IMR-90 (cell line): Measurements from ENCODE around the gene PDXDC1. TPM values are rescaled to one million over a fixed set of nuclear protein-coding genes. Genes with fewer than 3 reads are reported as not detected.

Experiments
- ATAC-seq: fragments of 200-7000 bp; cut with Tn5 transposase; 2 replicates; pipeline ENCODE4 v1.9.1; 2020; ENCODE audit warnings: low read depth, mild to moderate bottlenecking, moderate library complexity
- BruUV-seq: library from RNA; stranded (reverse); fragments of 400-500 nt; replicated peaks from 2 replicates; lab custom pipeline; 2021; lab: Mats Ljungman, UMichigan
- CTCF ChIA-PET: fragments of 300-600 bp; formaldehyde crosslinking; extraction: SDS; loops from one replicate; lab custom pipeline; 2021; ENCODE audit warnings: antibody characterized with exemption; lab: Yijun Ruan, JAX
- POLR2A ChIA-PET: fragments of 300-600 bp; sonication (Branson Sonifier 250); formaldehyde crosslinking; loops from one replicate; lab custom pipeline; 2022; ENCODE audit warnings: antibody characterized with exemption; ENCODE audit not compliant: unreplicated experiment; lab: Charles Lee
- DNase-seq: peaks from one replicate; pipeline ENCODE4 v3.0.0; 2013
- H2AFZ ChIP-seq: replicated peaks from 2 replicates; pipeline ENCODE3; 2013; ENCODE audit warnings: low read length, mild to moderate bottlenecking; ENCODE audit not compliant: poor library complexity
- H2AK5ac ChIP-seq: 2 replicates; pipeline ENCODE4 v1.6.1; 2013; ENCODE audit warnings: low read depth, low read length, inconsistent platforms
- H2AK9ac ChIP-seq: replicated peaks from 2 replicates; pipeline ENCODE3; 2013; ENCODE audit warnings: mild to moderate bottlenecking, low read depth, low read length, moderate library complexity; ENCODE audit not compliant: poor library complexity
- H2BK120ac ChIP-seq: 2 replicates; pipeline ENCODE4 v1.6.1; 2013; ENCODE audit warnings: low read depth, low read length, inconsistent platforms
- H2BK15ac ChIP-seq: 3 replicates; pipeline ENCODE4 v1.6.1; 2013; ENCODE audit warnings: low read depth, low read length, inconsistent platforms
- H2BK20ac ChIP-seq: 2 replicates; pipeline ENCODE4 v1.6.1; 2013; ENCODE audit warnings: low read depth, mild to moderate bottlenecking, inconsistent platforms, low read length, moderate library complexity
- H2BK5ac ChIP-seq: 2 replicates; pipeline ENCODE4 v1.6.1; 2013; ENCODE audit warnings: mild to moderate bottlenecking, low read depth, low read length, inconsistent platforms; ENCODE audit not compliant: poor library complexity, severe bottlenecking
- H3K14ac ChIP-seq: replicated peaks from 2 replicates; pipeline ENCODE4 v1.6.1; 2013; ENCODE audit warnings: low read depth, low read length, inconsistent platforms
- H3K18ac ChIP-seq: 2 replicates; pipeline ENCODE4 v1.6.1; 2013; ENCODE audit warnings: low read depth, low read length, control low read depth
- H3K23ac ChIP-seq: 2 replicates; pipeline ENCODE4 v1.6.1; 2013; ENCODE audit warnings: low read depth, low read length, inconsistent platforms
- H3K27ac ChIP-seq: 2 replicates; pipeline ENCODE4 v1.5.1; 2013; ENCODE audit warnings: mild to moderate bottlenecking, control low read depth, low read length; ENCODE audit not compliant: insufficient read depth
- H3K27me3 ChIP-seq: 2 replicates; pipeline ENCODE4 v1.6.1; 2013; ENCODE audit warnings: low read length; ENCODE audit not compliant: control insufficient read depth, insufficient read depth
- H3K36me3 ChIP-seq: 2 replicates; pipeline ENCODE4 v1.6.1; 2013; ENCODE audit warnings: low read length, mixed read lengths; ENCODE audit not compliant: control insufficient read depth, insufficient read depth
- H3K4ac ChIP-seq: 2 replicates; pipeline ENCODE4 v1.6.1; 2013; ENCODE audit warnings: low read depth, low read length, inconsistent platforms
- H3K4me1 ChIP-seq: 2 replicates; pipeline ENCODE4 v1.6.1; 2013; ENCODE audit warnings: low read length, mixed read lengths; ENCODE audit not compliant: control insufficient read depth, insufficient read depth
- H3K4me2 ChIP-seq: 2 replicates; pipeline ENCODE4 v1.6.1; 2013; ENCODE audit warnings: low read depth, mild to moderate bottlenecking, control low read depth, low read length, moderate library complexity
- H3K4me3 ChIP-seq: 2 replicates; pipeline ENCODE4 v1.5.1; 2013; ENCODE audit warnings: low read depth, mild to moderate bottlenecking, control low read depth, low read length, moderate library complexity; ENCODE audit not compliant: insufficient read depth
- H3K56ac ChIP-seq: 2 replicates; pipeline ENCODE4 v1.6.1; 2013; ENCODE audit warnings: low read length, inconsistent platforms; ENCODE audit not compliant: insufficient read depth; ENCODE audit errors: extremely low read depth
- H3K79me1 ChIP-seq, 2 experiments: 2 replicates each; pipeline ENCODE4 v1.6.1; 2013; ENCODE audit warnings: low read length in 2 of 2, inconsistent platforms in 1 of 2, low read depth in 1 of 2
- H3K9ac ChIP-seq: 2 replicates; pipeline ENCODE4 v1.6.1; 2013; ENCODE audit warnings: low read depth, low read length, control low read depth
- H3K9me1 ChIP-seq: 2 replicates; pipeline ENCODE4 v1.6.1; 2013; ENCODE audit warnings: low read length, inconsistent platforms; ENCODE audit not compliant: insufficient read depth
- H3K9me3 ChIP-seq: 2 replicates; pipeline ENCODE4 v1.6.1; 2013; ENCODE audit warnings: low read length; ENCODE audit not compliant: control insufficient read depth, insufficient read depth
- H4K20me1 ChIP-seq: 2 replicates; pipeline ENCODE4 v1.6.1; 2013; ENCODE audit warnings: low read length, inconsistent platforms; ENCODE audit not compliant: insufficient read depth
- H4K5ac ChIP-seq: 2 replicates; pipeline ENCODE4 v1.6.1; 2013; ENCODE audit warnings: mild to moderate bottlenecking, low read depth, low read length, control low read depth
- H4K8ac ChIP-seq, 2 experiments: 2 replicates each; pipeline ENCODE4 v1.6.1; 2013; ENCODE audit warnings: low read depth in 2 of 2, low read length in 2 of 2, control low read depth in 1 of 2, inconsistent platforms in 1 of 2
- H4K91ac ChIP-seq: 2 replicates; pipeline ENCODE4 v1.6.1; 2013; ENCODE audit warnings: low read depth, low read length, inconsistent platforms; ENCODE audit not compliant: insufficient read depth
- BHLHE40 ChIP-seq: fragments of 150-350 bp; IDR thresholded peaks from 2 replicates; pipeline ENCODE4 v1.6.1; 2016; ENCODE audit warnings: mild to moderate bottlenecking, low read depth, low read length
- CEBPB ChIP-seq: IDR thresholded peaks from 2 replicates; pipeline ENCODE4 v1.6.1; 2012; ENCODE audit warnings: low read depth, low read length, improper control_type of control experiment
- CHD1 ChIP-seq: IDR thresholded peaks from 2 replicates; pipeline ENCODE4 v1.6.1; 2012; ENCODE audit warnings: low read depth, low read length, improper control_type of control experiment
- CTCF ChIP-seq: conservative IDR thresholded peaks from 2 replicates; pipeline ENCODE4 v1.5.1; 2012; ENCODE audit warnings: mild to moderate bottlenecking, low read depth, low read length, improper control_type of control experiment
- ELK1 ChIP-seq: fragments of 150-350 bp; IDR thresholded peaks from 2 replicates; pipeline ENCODE4 v1.6.1; 2016; ENCODE audit warnings: low read depth, mild to moderate bottlenecking, low read length, moderate library complexity, borderline replicate concordance
- FOS ChIP-seq: fragments of 150-350 bp; IDR thresholded peaks from 2 replicates; pipeline ENCODE4 v1.6.1; 2016; ENCODE audit warnings: low read depth, low read length
- MAFK ChIP-seq: IDR thresholded peaks from 2 replicates; pipeline ENCODE4 v1.6.1; 2012; ENCODE audit warnings: low read depth, low read length, improper control_type of control experiment
- MAZ ChIP-seq: IDR thresholded peaks from 2 replicates; pipeline ENCODE4 v1.6.1; 2012; ENCODE audit warnings: low read depth, mild to moderate bottlenecking, low read length, improper control_type of control experiment, moderate library complexity, borderline replicate concordance
- MXI1 ChIP-seq: IDR thresholded peaks from 2 replicates; pipeline ENCODE4 v1.6.1; 2012; ENCODE audit warnings: low read depth, mild to moderate bottlenecking, low read length, moderate library complexity, borderline replicate concordance
- NFE2L2 ChIP-seq: fragments of 150-350 bp; IDR thresholded peaks from 2 replicates; pipeline ENCODE4 v1.6.1; 2016; ENCODE audit warnings: low read depth, mild to moderate bottlenecking, low read length
- POLR2A ChIP-seq: IDR thresholded peaks from 2 replicates; pipeline ENCODE4 v1.6.1; 2012; ENCODE audit warnings: mild to moderate bottlenecking, low read depth, low read length
- RCOR1 ChIP-seq: IDR thresholded peaks from 2 replicates; pipeline ENCODE4 v1.6.1; 2012; ENCODE audit warnings: mild to moderate bottlenecking, low read length, improper control_type of control experiment; ENCODE audit not compliant: insufficient replicate concordance
- RFX5 ChIP-seq: IDR thresholded peaks from 2 replicates; pipeline ENCODE4 v1.8.0; 2012; ENCODE audit warnings: low read depth, mild to moderate bottlenecking, low read length, moderate library complexity
- SMC3 ChIP-seq: fragments of 150-350 bp; IDR thresholded peaks from 2 replicates; pipeline ENCODE4 v1.6.1; 2016; ENCODE audit warnings: low read depth, mild to moderate bottlenecking, antibody characterized with exemption, low read length, moderate library complexity
- WGBS, 2 experiments: methylation state at CpG; one replicate each; pipeline versions ENCODE4 v1.1.5 to v1.1.7; 2013; ENCODE audit warnings: missing lambda C conversion rate in 2 of 2; ENCODE audit not compliant: insufficient read length in 1 of 2; ENCODE audit errors: extremely low coverage in 2 of 2; 5-methylcytosine and 5-hydroxymethylcytosine counted together
- dilution Hi-C: fragments of 300-500 bp; cut with HindIII; formaldehyde crosslinking; loops from one replicate; pipeline ENCODE4 v1.14.3; 2018; ENCODE audit warnings: low sequenced_read_pairs; ENCODE audit not compliant: unreplicated experiment
- in situ Hi-C: fragments of 300-500 bp; cut with MboI; formaldehyde crosslinking; loops from 3 replicates; pipeline ENCODE4 v1.14.3; 2019; ENCODE audit warnings: low sequenced_read_pairs, inconsistent platforms, mixed read lengths
- intact Hi-C: fragments of 100-400 bp; cut with micrococcal nuclease; formaldehyde crosslinking; loops from 2 replicates; pipeline ENCODE4 v1.10.0; 2022
- polyA plus RNA-seq, 3 experiments: library from polyadenylated mRNA; depleted of rRNA; stranded (reverse); fragments of >200 nt; gene quantifications; 2 replicates each; pipeline ENCODE4 v1.2.3, GENCODE V29; 2012; ENCODE audit warnings: low replicate concordance in 1 of 3
- total RNA-seq: library from RNA; depleted of rRNA; stranded (reverse); fragments of >200 nt; gene quantifications from 2 replicates; pipeline ENCODE4 v1.2.3, GENCODE V29; 2012
- TF ChIP-seq, protein P1 (sequence below): fragments of 150-350 bp; IDR thresholded peaks from 2 replicates; pipeline ENCODE4 v1.6.1; 2017; ENCODE audit warnings: mild to moderate bottlenecking, antibody characterized with exemption, low read length, low read depth

Gene PDXDC1
- total and polyA plus RNA-seq, 2 of the 4 experiments (the other 2 are of a cell fraction): 68.7 to 117 TPM

GRCh38 chr16:14957576-14958322 is 17.1 kb upstream of the PDXDC1 start:
- no peaks in the 10 kb centered on the region for H3K79me1 ChIP-seq
- ATAC-seq (no peak), DNase-seq (no peak)
- no peak overlapping the region for H2BK20ac ChIP-seq
- no peak overlapping the region for H3K18ac ChIP-seq
- H3K56ac ChIP-seq: no peak overlapping the region
- in situ Hi-C loops (loop anchor here (25.0 kb wide), 1 partner anchor 320 kb away; the partner anchor contains the start of genes BFAR and PARN), dilution Hi-C loops (no loop called here), intact Hi-C loops (no loop called here)
- no TSS peak for BruUV-seq
- no peaks in the 10 kb centered on the region for H3K36me3 ChIP-seq
- H3K9ac ChIP-seq: no peak overlapping the region
- no peak overlapping the region for H3K4me3 ChIP-seq
- H2AK9ac ChIP-seq: no peak overlapping the region
- no peak overlapping the region for H4K5ac ChIP-seq
- H3K4ac ChIP-seq: no peak overlapping the region
- no peak overlapping the region for H4K91ac ChIP-seq
- H4K8ac ChIP-seq: no peak overlapping the region
- no peak overlapping the region for H2BK15ac ChIP-seq
- H2AK5ac ChIP-seq: no peak overlapping the region
- no peaks in the 10 kb centered on the region for H3K9me3 ChIP-seq
- POLR2A ChIA-PET: no interaction called here
- no peak overlapping the region for H3K27ac ChIP-seq
- no peak overlapping the region for H2AFZ ChIP-seq
- TF ChIP-seq FOS (no peak), BHLHE40 (no peak), POLR2A (no peak), CEBPB (no peak), RFX5 (no peak), CHD1 (no peak), MXI1 (no peak), ELK1 (no peak), SMC3 (no peak), NFE2L2 (no peak), RCOR1 (no peak), MAZ (no peak), CTCF (no peak), MAFK (no peak)
- TF ChIP-seq, protein P1, sequence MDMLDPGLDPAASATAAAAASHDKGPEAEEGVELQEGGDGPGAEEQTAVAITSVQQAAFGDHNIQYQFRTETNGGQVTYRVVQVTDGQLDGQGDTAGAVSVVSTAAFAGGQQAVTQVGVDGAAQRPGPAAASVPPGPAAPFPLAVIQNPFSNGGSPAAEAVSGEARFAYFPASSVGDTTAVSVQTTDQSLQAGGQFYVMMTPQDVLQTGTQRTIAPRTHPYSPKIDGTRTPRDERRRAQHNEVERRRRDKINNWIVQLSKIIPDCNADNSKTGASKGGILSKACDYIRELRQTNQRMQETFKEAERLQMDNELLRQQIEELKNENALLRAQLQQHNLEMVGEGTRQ: no peak
- WGBS, 2 experiments: 94% methylated on average over 23 of the region's 28 CpGs; no CpG with 5 or more reads in 1 of the 2 experiments
- no peak overlapping the region for H2BK5ac ChIP-seq
- no peaks in the 10 kb centered on the region for H3K9me1 ChIP-seq
- H3K23ac ChIP-seq: no peak overlapping the region
- H4K20me1 ChIP-seq: no peaks in the 10 kb centered on the region
- no peaks in the 10 kb centered on the region for H3K4me1 ChIP-seq
- H3K4me2 ChIP-seq: no peak overlapping the region
- H3K14ac ChIP-seq: no peak overlapping the region
- peaks cover 19% of the 10 kb centered on the region for H3K27me3 ChIP-seq
- H2BK120ac ChIP-seq: no peak overlapping the region
- CTCF ChIA-PET: no interaction called here
